ENCODE results near the gene NUP85.

DNA sequence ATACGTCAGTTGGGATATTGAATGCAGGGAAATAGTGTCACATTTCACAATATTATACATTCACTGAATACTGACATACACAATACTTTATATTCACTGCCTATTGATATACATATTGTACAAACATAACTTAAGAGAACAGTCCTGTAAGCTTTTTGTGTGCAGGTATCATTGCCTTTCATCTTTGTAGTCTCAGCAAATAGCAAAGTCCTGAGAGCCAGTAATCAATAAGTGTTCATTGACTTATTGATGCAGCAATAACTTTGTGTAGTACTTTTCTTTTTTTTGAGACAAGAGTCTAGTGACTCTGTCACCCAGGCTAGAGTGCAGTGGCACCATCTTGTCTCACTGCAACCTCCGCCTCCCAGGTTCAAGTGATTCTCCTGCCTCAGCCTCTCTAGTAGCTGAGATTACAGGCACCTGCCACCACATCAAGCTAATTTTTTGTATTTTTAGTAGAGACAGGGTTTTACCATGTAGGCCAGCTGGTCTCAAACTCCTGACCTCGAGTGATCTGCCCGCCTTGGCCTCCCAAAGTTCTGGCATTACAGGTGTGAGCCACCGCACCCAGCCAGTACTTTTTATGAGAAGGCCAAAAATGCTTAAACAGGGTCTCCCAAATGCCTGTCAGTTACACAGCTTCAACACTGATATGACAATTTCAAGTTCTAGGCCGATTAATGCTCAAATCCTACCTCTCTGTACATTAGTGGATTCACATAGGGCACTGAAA lies 5.4 kb upstream of the NUP85 start:
- TF ChIP-seq, protein P1, sequence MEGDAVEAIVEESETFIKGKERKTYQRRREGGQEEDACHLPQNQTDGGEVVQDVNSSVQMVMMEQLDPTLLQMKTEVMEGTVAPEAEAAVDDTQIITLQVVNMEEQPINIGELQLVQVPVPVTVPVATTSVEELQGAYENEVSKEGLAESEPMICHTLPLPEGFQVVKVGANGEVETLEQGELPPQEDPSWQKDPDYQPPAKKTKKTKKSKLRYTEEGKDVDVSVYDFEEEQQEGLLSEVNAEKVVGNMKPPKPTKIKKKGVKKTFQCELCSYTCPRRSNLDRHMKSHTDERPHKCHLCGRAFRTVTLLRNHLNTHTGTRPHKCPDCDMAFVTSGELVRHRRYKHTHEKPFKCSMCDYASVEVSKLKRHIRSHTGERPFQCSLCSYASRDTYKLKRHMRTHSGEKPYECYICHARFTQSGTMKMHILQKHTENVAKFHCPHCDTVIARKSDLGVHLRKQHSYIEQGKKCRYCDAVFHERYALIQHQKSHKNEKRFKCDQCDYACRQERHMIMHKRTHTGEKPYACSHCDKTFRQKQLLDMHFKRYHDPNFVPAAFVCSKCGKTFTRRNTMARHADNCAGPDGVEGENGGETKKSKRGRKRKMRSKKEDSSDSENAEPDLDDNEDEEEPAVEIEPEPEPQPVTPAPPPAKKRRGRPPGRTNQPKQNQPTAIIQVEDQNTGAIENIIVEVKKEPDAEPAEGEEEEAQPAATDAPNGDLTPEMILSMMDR (IDR thresholded peaks at IDR 0.05): no peak
- TF ChIP-seq POLR2AphosphoS5 (IDR thresholded peaks at IDR 0.05): no peak

All from gastroesophageal sphincter (tissue), 3 donors.